Measurements from ENCODE around the gene SARS1. TPM values are rescaled to one million over a fixed set of nuclear protein-coding genes. Genes with fewer than 3 reads are reported as not detected.

Gene SARS1
- total and polyA plus RNA-seq, 2 experiments from 2014 or later, result 103 to 109 TPM

DNA sequence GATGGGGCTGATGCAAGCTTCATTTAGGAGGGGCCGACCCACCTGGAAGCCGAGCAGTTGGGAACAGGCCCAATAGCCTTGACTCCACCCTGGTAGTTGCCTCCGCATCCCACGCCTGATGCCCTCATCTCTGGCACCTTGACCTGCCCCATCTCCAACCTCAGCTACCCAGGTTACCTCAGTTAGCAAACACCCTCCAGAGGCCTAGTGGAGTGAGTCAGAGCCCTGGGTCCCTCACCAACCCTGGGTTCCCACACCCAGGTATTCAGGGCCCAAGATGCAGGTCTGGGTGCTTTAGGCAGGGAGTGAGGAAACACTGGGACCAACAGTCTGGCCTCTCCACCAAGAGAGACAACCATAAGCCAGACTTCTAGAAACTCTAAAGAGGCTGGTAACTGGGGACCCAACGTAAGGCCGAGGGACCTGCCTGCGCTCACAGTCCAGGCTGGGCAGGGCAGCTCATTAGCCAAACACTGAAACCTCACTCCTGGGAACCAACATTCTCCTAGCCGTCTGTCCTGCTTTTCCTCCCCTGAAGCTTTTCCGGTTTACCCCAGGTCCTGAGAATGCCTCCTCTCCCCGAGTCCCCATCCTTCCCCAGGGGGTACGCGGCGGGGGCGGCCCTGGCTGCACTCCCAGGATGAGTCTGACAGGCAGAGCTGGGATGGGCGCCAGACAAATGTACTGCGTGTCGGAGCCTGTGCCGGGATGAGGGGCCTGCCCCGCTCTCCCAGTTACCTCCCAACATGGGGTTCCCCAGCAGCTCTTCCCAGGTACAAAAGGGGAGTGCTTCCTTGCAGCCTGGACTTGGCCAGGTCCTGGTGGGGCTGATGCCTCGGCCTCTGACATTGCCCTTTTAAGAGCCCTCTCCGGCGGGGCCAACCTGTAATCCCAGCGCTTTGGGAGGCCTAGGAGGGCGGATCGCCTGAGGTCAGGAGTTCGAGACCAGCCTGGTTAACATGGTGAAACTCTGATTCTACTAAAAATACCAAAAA is 26.7 kb downstream of the SARS1 start:
- H3K4me1 ChIP-seq (ENCODE audit: low read depth), result peaks cover 6% of the 10 kb centered on the region
- DNase-seq (ENCODE audit: low read depth in 1 of 2, low spot score in 1 of 2), result peak in 1 of 2 donors; percentile 76

DNA sequence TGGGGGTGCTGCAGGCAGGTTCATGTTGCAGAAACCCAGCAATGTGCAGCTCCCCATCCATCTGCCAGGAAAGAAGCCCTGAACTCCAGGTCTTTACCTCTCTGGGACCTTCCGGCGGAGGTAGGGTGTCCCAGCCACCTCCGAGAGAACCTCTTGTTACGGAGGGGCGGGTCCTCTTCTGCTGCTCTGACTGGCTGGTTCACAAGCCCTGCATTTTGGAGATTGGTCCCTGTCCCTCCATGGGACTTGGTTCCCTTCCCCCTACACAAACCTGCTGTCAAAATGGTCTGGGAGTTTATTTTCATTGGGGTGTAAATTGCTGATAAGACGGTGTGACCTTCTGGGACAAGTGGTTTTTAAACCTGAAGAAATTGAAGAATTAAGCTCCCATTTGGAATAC is 27.6 kb downstream of the SARS1 start:
- Histone ChIP-seq H3K4me3 (no peak overlapping the region), H3K9me3 (ENCODE audit: low read depth) (no peaks in the 10 kb centered on the region), H3K36me3 (peaks cover 11% of the 10 kb centered on the region), H3K4me1 (ENCODE audit: low read depth) (peaks cover 6% of the 10 kb centered on the region), H3K27ac (no peak overlapping the region), H3K27me3 (no peaks in the 10 kb centered on the region)
- DNase-seq (ENCODE audit: low read depth in 1 of 2, low spot score in 1 of 2), result peak in 1 of 2 donors; percentile 3
- TF ChIP-seq, protein P1, sequence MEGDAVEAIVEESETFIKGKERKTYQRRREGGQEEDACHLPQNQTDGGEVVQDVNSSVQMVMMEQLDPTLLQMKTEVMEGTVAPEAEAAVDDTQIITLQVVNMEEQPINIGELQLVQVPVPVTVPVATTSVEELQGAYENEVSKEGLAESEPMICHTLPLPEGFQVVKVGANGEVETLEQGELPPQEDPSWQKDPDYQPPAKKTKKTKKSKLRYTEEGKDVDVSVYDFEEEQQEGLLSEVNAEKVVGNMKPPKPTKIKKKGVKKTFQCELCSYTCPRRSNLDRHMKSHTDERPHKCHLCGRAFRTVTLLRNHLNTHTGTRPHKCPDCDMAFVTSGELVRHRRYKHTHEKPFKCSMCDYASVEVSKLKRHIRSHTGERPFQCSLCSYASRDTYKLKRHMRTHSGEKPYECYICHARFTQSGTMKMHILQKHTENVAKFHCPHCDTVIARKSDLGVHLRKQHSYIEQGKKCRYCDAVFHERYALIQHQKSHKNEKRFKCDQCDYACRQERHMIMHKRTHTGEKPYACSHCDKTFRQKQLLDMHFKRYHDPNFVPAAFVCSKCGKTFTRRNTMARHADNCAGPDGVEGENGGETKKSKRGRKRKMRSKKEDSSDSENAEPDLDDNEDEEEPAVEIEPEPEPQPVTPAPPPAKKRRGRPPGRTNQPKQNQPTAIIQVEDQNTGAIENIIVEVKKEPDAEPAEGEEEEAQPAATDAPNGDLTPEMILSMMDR (IDR thresholded peaks at IDR 0.05; ENCODE audit: low read depth, low read length), result no peak

More for the DNA sequence above, 26.7 kb downstream of the SARS1 start:
- TF ChIP-seq, protein P1 (IDR thresholded peaks at IDR 0.05; ENCODE audit: low read depth, low read length), result no peak
- H3K4me3 ChIP-seq, result no peak overlapping the region
- H3K9me3 ChIP-seq (ENCODE audit: low read depth), result no peaks in the 10 kb centered on the region
- peaks cover 20% of the 10 kb centered on the region for H3K36me3 ChIP-seq
- no peaks in the 10 kb centered on the region for H3K27me3 ChIP-seq
- no peak overlapping the region for H3K27ac ChIP-seq

DNA sequence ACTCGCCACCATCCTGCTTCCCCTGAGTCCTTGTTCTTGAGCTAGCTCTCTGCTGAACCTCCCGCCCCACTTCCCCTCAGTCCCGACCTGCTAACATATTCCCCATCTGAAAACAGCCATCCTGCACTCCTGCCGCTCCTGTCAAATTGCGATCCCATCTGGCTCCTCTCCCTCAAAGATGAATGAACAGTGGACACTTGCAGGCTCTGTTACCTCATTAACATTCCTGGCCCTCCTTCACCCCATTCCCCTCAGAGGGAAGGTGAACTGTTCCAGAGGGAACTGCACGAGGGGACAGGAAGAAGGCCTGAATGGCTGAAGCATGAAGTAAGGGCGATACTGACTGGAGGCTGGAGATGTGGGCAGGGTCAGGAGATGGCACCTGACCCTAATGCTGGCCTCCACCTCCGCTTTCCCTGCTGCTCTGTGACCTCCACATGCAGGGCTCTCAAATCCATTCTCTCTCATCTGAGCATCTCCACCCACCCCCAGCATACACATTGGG is 28.2 kb downstream of the SARS1 start:
- Histone ChIP-seq H3K27me3 (no peaks in the 10 kb centered on the region), H3K36me3 (peaks cover 8% of the 10 kb centered on the region), H3K9me3 (ENCODE audit: low read depth) (no peaks in the 10 kb centered on the region), H3K4me3 (no peak overlapping the region), H3K4me1 (ENCODE audit: low read depth) (peaks cover 6% of the 10 kb centered on the region), H3K27ac (no peak overlapping the region)
- peak in 1 of 2 donors; percentile 15 for DNase-seq (ENCODE audit: low read depth in 1 of 2, low spot score in 1 of 2)
- TF ChIP-seq, protein P1 (IDR thresholded peaks at IDR 0.05; ENCODE audit: low read depth, low read length), result no peak

DNA sequence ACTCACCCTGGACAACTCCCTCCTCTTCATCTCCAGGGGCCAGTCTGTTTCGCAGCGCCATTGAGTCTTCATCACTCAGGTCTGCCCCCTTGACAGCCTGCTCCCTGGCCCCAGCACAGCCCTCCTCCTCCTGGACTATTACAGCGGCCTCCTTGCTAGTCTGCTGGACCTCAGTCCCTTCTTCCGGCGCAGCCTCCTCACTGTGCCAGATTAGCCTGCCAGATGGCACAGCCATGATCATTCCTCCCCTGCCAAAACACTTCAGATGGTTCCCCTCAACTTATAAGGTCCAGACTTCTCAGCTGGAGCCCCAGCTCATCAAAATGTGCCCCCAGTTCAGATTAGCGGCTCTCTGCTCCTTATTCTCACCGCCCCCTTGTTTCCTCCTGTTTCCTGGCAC is 28.7 kb downstream of the SARS1 start:
- H3K4me1 ChIP-seq (ENCODE audit: low read depth), result peaks cover 6% of the 10 kb centered on the region
- peaks cover 3% of the 10 kb centered on the region for H3K36me3 ChIP-seq
- no peaks in the 10 kb centered on the region for H3K9me3 ChIP-seq (ENCODE audit: low read depth)
- no peak overlapping the region for H3K27ac ChIP-seq
- TF ChIP-seq, protein P1 (IDR thresholded peaks at IDR 0.05; ENCODE audit: low read depth, low read length), result no peak
- H3K27me3 ChIP-seq, result no peaks in the 10 kb centered on the region
- no peak overlapping the region for H3K4me3 ChIP-seq
- peak in 1 of 2 donors; percentile 60 for DNase-seq (ENCODE audit: low read depth in 1 of 2, low spot score in 1 of 2)

DNA sequence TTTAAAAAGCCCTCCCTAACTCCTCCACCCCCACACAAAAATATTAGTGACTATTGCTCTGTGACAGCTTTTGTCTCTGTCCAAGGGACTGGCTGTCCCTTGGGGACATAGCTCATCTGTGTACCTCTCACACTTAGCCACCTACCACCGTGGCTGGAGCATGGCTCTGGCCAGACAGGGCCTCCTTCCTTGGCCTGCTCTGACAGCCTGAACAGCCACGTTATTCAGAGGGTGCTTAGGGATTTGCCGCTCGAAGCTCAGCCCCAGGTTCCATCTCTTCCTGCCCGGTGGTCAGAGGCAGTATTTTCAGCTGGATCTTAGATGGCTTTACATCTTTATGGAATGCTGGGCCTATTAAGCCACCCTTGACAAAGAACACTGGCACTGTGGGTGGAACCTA is 29.5 kb downstream of the SARS1 start:
- Histone ChIP-seq H3K36me3 (no peaks in the 10 kb centered on the region), H3K27ac (no peak overlapping the region), H3K27me3 (no peaks in the 10 kb centered on the region), H3K9me3 (ENCODE audit: low read depth) (no peaks in the 10 kb centered on the region), H3K4me1 (ENCODE audit: low read depth) (peaks cover 6% of the 10 kb centered on the region), H3K4me3 (no peak overlapping the region)
- TF ChIP-seq, protein P1 (IDR thresholded peaks at IDR 0.05; ENCODE audit: low read depth, low read length), result no peak
- no peak for DNase-seq (ENCODE audit: low read depth in 1 of 2, low spot score in 1 of 2)

All from cardiac muscle cell (in vitro differentiated cells and primary cell).